ES-I3 (cell line): ENCODE measurements around the gene STAT5B.
A peak's percentile ranks its signal among the peaks of the same experiment; 100 is the strongest.

Experiments used
- H3K36me3 ChIP-seq: 2 replicates; pipeline ENCODE4 v1.6.1; 2013; ENCODE audit warnings: mild to moderate bottlenecking, low read length, control low read depth, moderate library complexity; ENCODE audit not compliant: insufficient read depth
- H3K4me1 ChIP-seq: 2 replicates; pipeline ENCODE4 v1.6.1; 2013; ENCODE audit warnings: mild to moderate bottlenecking, control low read depth, low read length; ENCODE audit not compliant: insufficient read depth
- H3K9ac ChIP-seq: 2 replicates; pipeline ENCODE4 v1.6.1; 2013; ENCODE audit warnings: low read depth, mild to moderate bottlenecking, low read length, moderate library complexity
- H3K9me3 ChIP-seq: 2 replicates; pipeline ENCODE4 v1.6.1; 2013; ENCODE audit warnings: mild to moderate bottlenecking, low read length, moderate library complexity; ENCODE audit not compliant: control insufficient read depth, insufficient read depth

STAT5B gene

GRCh38 chr17:42200706-42201457, 75.3 kb downstream of the STAT5B start:
- Histone ChIP-seq H3K36me3 (peaks cover 6% of the 10 kb centered on the region), H3K9me3 (no peaks in the 10 kb centered on the region), H3K9ac (no peak overlapping the region), H3K4me1 (no peaks in the 10 kb centered on the region)

GRCh38 chr17:42199416-42200011, 76.7 kb downstream of the STAT5B start:
- no peaks in the 10 kb centered on the region for H3K9me3 ChIP-seq
- H3K9ac ChIP-seq, result no peak overlapping the region
- no peaks in the 10 kb centered on the region for H3K4me1 ChIP-seq
- H3K36me3 ChIP-seq, result peaks cover 6% of the 10 kb centered on the region

GRCh38 chr17:42198897-42199296, 77.3 kb downstream of the STAT5B start:
- Histone ChIP-seq H3K36me3 (peaks cover 6% of the 10 kb centered on the region), H3K9ac (no peak overlapping the region)

GRCh38 chr17:42197564-42198156, 78.5 kb downstream of the STAT5B start:
- Histone ChIP-seq H3K36me3 (peaks cover 6% of the 10 kb centered on the region), H3K9me3 (no peaks in the 10 kb centered on the region), H3K4me1 (no peaks in the 10 kb centered on the region), H3K9ac (no peak overlapping the region)

More at GRCh38 chr17:42198897-42199296, 77.3 kb downstream of the STAT5B start:
- no peaks in the 10 kb centered on the region for H3K9me3 ChIP-seq
- no peaks in the 10 kb centered on the region for H3K4me1 ChIP-seq

- H3K9ac ChIP-seq, result peak within 1 kb of the TSS; percentile 88; the same call in 1 of the 2 replicates
- no peaks in the 10 kb centered on the region for H3K4me1 ChIP-seq
- no peaks in the 10 kb centered on the region; the same call in 1 of the 2 replicates for H3K36me3 ChIP-seq
- no peaks in the 10 kb centered on the region for H3K9me3 ChIP-seq
Measured at GRCh38 chr17:42193969-42194899, 82.0 kb downstream of the STAT5B start, which contains the start of gene GHDC. TSS of gene GHDC (minus strand) at chr17:42194494. CDS start at chr17:42193581, 913 bp downstream.

- Histone ChIP-seq H3K4me1 (peaks cover 5% of the 10 kb centered on the region; the same call in 1 of the 2 replicates), H3K9ac (peak overlapping the region; percentile 88; the same call in 1 of the 2 replicates), H3K36me3 (no peaks in the 10 kb centered on the region), H3K9me3 (no peaks in the 10 kb centered on the region)
Measured at GRCh38 chr17:42193216-42193968, 82.8 kb downstream of the STAT5B start.

GRCh38 chr17:42192189-42193126, 83.7 kb downstream of the STAT5B start:
- H3K9me3 ChIP-seq, result no peaks in the 10 kb centered on the region
- H3K9ac ChIP-seq, result no peak overlapping the region
- H3K4me1 ChIP-seq, result peaks cover 5% of the 10 kb centered on the region; the same call in 1 of the 2 replicates
- no peaks in the 10 kb centered on the region for H3K36me3 ChIP-seq

- Histone ChIP-seq H3K9ac (no peak overlapping the region), H3K36me3 (no peaks in the 10 kb centered on the region), H3K9me3 (no peaks in the 10 kb centered on the region), H3K4me1 (peaks cover 5% of the 10 kb centered on the region; the same call in 1 of the 2 replicates)
Measured at GRCh38 chr17:42191275-42191608, 84.9 kb downstream of the STAT5B start.

GRCh38 chr17:42190491-42191274, 85.5 kb downstream of the STAT5B start:
- Histone ChIP-seq H3K9me3 (no peaks in the 10 kb centered on the region), H3K4me1 (peaks cover 9% of the 10 kb centered on the region), H3K36me3 (no peaks in the 10 kb centered on the region), H3K9ac (no peak overlapping the region)

GRCh38 chr17:42189651-42189965, 86.6 kb downstream of the STAT5B start:
- no peaks in the 10 kb centered on the region for H3K36me3 ChIP-seq
- peaks cover 18% of the 10 kb centered on the region for H3K4me1 ChIP-seq
- H3K9ac ChIP-seq, result no peak overlapping the region
- no peaks in the 10 kb centered on the region for H3K9me3 ChIP-seq

DNA sequence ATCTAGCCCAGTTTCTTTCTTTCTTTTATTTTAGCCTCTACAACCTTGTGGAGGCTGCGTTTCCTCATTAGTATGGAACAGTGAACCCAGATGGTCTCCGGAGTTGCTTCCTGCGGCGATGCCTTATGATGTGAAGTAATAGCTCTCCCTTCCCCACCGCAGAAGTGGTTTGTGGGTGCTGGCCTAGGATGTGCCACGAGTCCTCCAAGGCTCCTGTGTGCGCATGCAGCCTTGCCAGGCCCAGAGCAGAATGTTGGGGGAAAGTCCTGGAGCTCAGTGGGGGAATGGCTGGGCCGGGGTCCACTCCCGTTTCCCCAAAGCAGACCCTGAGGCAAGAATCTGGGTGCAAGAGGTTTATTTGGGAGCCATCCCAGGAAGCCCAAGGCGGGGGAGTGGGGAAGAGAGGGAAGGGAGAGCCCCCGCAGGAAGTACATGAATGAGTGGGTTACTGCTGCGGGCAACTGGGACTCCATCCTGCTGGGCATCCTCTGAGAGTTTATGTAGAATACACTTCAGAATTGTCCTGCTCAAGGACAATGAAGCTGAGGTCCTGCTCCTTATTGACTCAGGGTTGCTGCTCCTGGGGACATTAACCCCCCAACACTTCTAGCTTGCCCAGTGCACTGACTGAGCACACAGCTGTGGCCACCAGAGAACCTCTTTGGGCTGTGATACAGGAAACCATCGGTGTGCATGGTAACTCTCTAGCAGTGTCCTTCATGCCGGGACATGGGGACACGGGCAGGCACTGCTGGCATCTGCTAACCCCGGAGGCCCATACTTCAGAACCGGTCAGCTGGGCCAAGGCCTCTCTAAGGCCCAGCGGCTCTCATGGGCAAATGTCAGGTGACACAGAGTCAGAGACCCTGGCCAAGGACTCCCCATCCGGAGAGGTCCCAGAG, 87.2 kb downstream of the STAT5B start:
- Histone ChIP-seq H3K9me3 (no peaks in the 10 kb centered on the region), H3K36me3 (no peaks in the 10 kb centered on the region), H3K4me1 (peaks cover 19% of the 10 kb centered on the region), H3K9ac (no peak overlapping the region)
